IMR-90 (cell line): ENCODE results near the gene EMX1. TPM values are rescaled to one million over a fixed set of nuclear protein-coding genes. Genes with fewer than 3 reads are reported as not detected.

ENCODE experiments used
- ATAC-seq: fragments of 200-7000 bp; cut with Tn5 transposase; 2 replicates; pipeline ENCODE4 v1.9.1; 2020; ENCODE audit warnings: low read depth, mild to moderate bottlenecking, moderate library complexity
- BruUV-seq: library from RNA; stranded (reverse); fragments of 400-500 nt; replicated peaks from 2 replicates; lab custom pipeline; 2021; lab: Mats Ljungman, UMichigan
- CTCF ChIA-PET: fragments of 300-600 bp; formaldehyde crosslinking; extraction: SDS; loops from one replicate; lab custom pipeline; 2021; ENCODE audit warnings: antibody characterized with exemption; lab: Yijun Ruan, JAX
- POLR2A ChIA-PET: fragments of 300-600 bp; sonication (Branson Sonifier 250); formaldehyde crosslinking; loops from one replicate; lab custom pipeline; 2022; ENCODE audit warnings: antibody characterized with exemption; ENCODE audit not compliant: unreplicated experiment; lab: Charles Lee
- DNase-seq: peaks from one replicate; pipeline ENCODE4 v3.0.0; 2013
- H2AFZ ChIP-seq: replicated peaks from 2 replicates; pipeline ENCODE3; 2013; ENCODE audit warnings: low read length, mild to moderate bottlenecking; ENCODE audit not compliant: poor library complexity
- H2AK5ac ChIP-seq: 2 replicates; pipeline ENCODE4 v1.6.1; 2013; ENCODE audit warnings: low read depth, low read length, inconsistent platforms
- H2AK9ac ChIP-seq: replicated peaks from 2 replicates; pipeline ENCODE3; 2013; ENCODE audit warnings: mild to moderate bottlenecking, low read depth, low read length, moderate library complexity; ENCODE audit not compliant: poor library complexity
- H2BK120ac ChIP-seq: 2 replicates; pipeline ENCODE4 v1.6.1; 2013; ENCODE audit warnings: low read depth, low read length, inconsistent platforms
- H2BK15ac ChIP-seq: 3 replicates; pipeline ENCODE4 v1.6.1; 2013; ENCODE audit warnings: low read depth, low read length, inconsistent platforms
- H2BK20ac ChIP-seq: 2 replicates; pipeline ENCODE4 v1.6.1; 2013; ENCODE audit warnings: low read depth, mild to moderate bottlenecking, inconsistent platforms, low read length, moderate library complexity
- H2BK5ac ChIP-seq: 2 replicates; pipeline ENCODE4 v1.6.1; 2013; ENCODE audit warnings: mild to moderate bottlenecking, low read depth, low read length, inconsistent platforms; ENCODE audit not compliant: poor library complexity, severe bottlenecking
- H3K14ac ChIP-seq: replicated peaks from 2 replicates; pipeline ENCODE4 v1.6.1; 2013; ENCODE audit warnings: low read depth, low read length, inconsistent platforms
- H3K18ac ChIP-seq: 2 replicates; pipeline ENCODE4 v1.6.1; 2013; ENCODE audit warnings: low read depth, low read length, control low read depth
- H3K23ac ChIP-seq: 2 replicates; pipeline ENCODE4 v1.6.1; 2013; ENCODE audit warnings: low read depth, low read length, inconsistent platforms
- H3K27ac ChIP-seq: 2 replicates; pipeline ENCODE4 v1.5.1; 2013; ENCODE audit warnings: mild to moderate bottlenecking, control low read depth, low read length; ENCODE audit not compliant: insufficient read depth
- H3K27me3 ChIP-seq: 2 replicates; pipeline ENCODE4 v1.6.1; 2013; ENCODE audit warnings: low read length; ENCODE audit not compliant: control insufficient read depth, insufficient read depth
- H3K36me3 ChIP-seq: 2 replicates; pipeline ENCODE4 v1.6.1; 2013; ENCODE audit warnings: low read length, mixed read lengths; ENCODE audit not compliant: control insufficient read depth, insufficient read depth
- H3K4ac ChIP-seq: 2 replicates; pipeline ENCODE4 v1.6.1; 2013; ENCODE audit warnings: low read depth, low read length, inconsistent platforms
- H3K4me1 ChIP-seq: 2 replicates; pipeline ENCODE4 v1.6.1; 2013; ENCODE audit warnings: low read length, mixed read lengths; ENCODE audit not compliant: control insufficient read depth, insufficient read depth
- H3K4me2 ChIP-seq: 2 replicates; pipeline ENCODE4 v1.6.1; 2013; ENCODE audit warnings: low read depth, mild to moderate bottlenecking, control low read depth, low read length, moderate library complexity
- H3K4me3 ChIP-seq: 2 replicates; pipeline ENCODE4 v1.5.1; 2013; ENCODE audit warnings: low read depth, mild to moderate bottlenecking, control low read depth, low read length, moderate library complexity; ENCODE audit not compliant: insufficient read depth
- H3K56ac ChIP-seq: 2 replicates; pipeline ENCODE4 v1.6.1; 2013; ENCODE audit warnings: low read length, inconsistent platforms; ENCODE audit not compliant: insufficient read depth; ENCODE audit errors: extremely low read depth
- H3K79me1 ChIP-seq, 2 experiments: 2 replicates each; pipeline ENCODE4 v1.6.1; 2013; ENCODE audit warnings: low read length in 2 of 2, inconsistent platforms in 1 of 2, low read depth in 1 of 2
- H3K9ac ChIP-seq: 2 replicates; pipeline ENCODE4 v1.6.1; 2013; ENCODE audit warnings: low read depth, low read length, control low read depth
- H3K9me1 ChIP-seq: 2 replicates; pipeline ENCODE4 v1.6.1; 2013; ENCODE audit warnings: low read length, inconsistent platforms; ENCODE audit not compliant: insufficient read depth
- H3K9me3 ChIP-seq: 2 replicates; pipeline ENCODE4 v1.6.1; 2013; ENCODE audit warnings: low read length; ENCODE audit not compliant: control insufficient read depth, insufficient read depth
- H4K20me1 ChIP-seq: 2 replicates; pipeline ENCODE4 v1.6.1; 2013; ENCODE audit warnings: low read length, inconsistent platforms; ENCODE audit not compliant: insufficient read depth
- H4K5ac ChIP-seq: 2 replicates; pipeline ENCODE4 v1.6.1; 2013; ENCODE audit warnings: mild to moderate bottlenecking, low read depth, low read length, control low read depth
- H4K8ac ChIP-seq, 2 experiments: 2 replicates each; pipeline ENCODE4 v1.6.1; 2013; ENCODE audit warnings: low read depth in 2 of 2, low read length in 2 of 2, control low read depth in 1 of 2, inconsistent platforms in 1 of 2
- H4K91ac ChIP-seq: 2 replicates; pipeline ENCODE4 v1.6.1; 2013; ENCODE audit warnings: low read depth, low read length, inconsistent platforms; ENCODE audit not compliant: insufficient read depth
- BHLHE40 ChIP-seq: fragments of 150-350 bp; IDR thresholded peaks from 2 replicates; pipeline ENCODE4 v1.6.1; 2016; ENCODE audit warnings: mild to moderate bottlenecking, low read depth, low read length
- CHD1 ChIP-seq: IDR thresholded peaks from 2 replicates; pipeline ENCODE4 v1.6.1; 2012; ENCODE audit warnings: low read depth, low read length, improper control_type of control experiment
- CTCF ChIP-seq: conservative IDR thresholded peaks from 2 replicates; pipeline ENCODE4 v1.5.1; 2012; ENCODE audit warnings: mild to moderate bottlenecking, low read depth, low read length, improper control_type of control experiment
- ELK1 ChIP-seq: fragments of 150-350 bp; IDR thresholded peaks from 2 replicates; pipeline ENCODE4 v1.6.1; 2016; ENCODE audit warnings: low read depth, mild to moderate bottlenecking, low read length, moderate library complexity, borderline replicate concordance
- FOS ChIP-seq: fragments of 150-350 bp; IDR thresholded peaks from 2 replicates; pipeline ENCODE4 v1.6.1; 2016; ENCODE audit warnings: low read depth, low read length
- MAFK ChIP-seq: IDR thresholded peaks from 2 replicates; pipeline ENCODE4 v1.6.1; 2012; ENCODE audit warnings: low read depth, low read length, improper control_type of control experiment
- MAZ ChIP-seq: IDR thresholded peaks from 2 replicates; pipeline ENCODE4 v1.6.1; 2012; ENCODE audit warnings: low read depth, mild to moderate bottlenecking, low read length, improper control_type of control experiment, moderate library complexity, borderline replicate concordance
- MXI1 ChIP-seq: IDR thresholded peaks from 2 replicates; pipeline ENCODE4 v1.6.1; 2012; ENCODE audit warnings: low read depth, mild to moderate bottlenecking, low read length, moderate library complexity, borderline replicate concordance
- NFE2L2 ChIP-seq: fragments of 150-350 bp; IDR thresholded peaks from 2 replicates; pipeline ENCODE4 v1.6.1; 2016; ENCODE audit warnings: low read depth, mild to moderate bottlenecking, low read length
- RAD21 ChIP-seq: IDR thresholded peaks from 2 replicates; pipeline ENCODE4 v1.6.1; 2012; ENCODE audit warnings: low read length, improper control_type of control experiment
- RCOR1 ChIP-seq: IDR thresholded peaks from 2 replicates; pipeline ENCODE4 v1.6.1; 2012; ENCODE audit warnings: mild to moderate bottlenecking, low read length, improper control_type of control experiment; ENCODE audit not compliant: insufficient replicate concordance
- RFX5 ChIP-seq: IDR thresholded peaks from 2 replicates; pipeline ENCODE4 v1.8.0; 2012; ENCODE audit warnings: low read depth, mild to moderate bottlenecking, low read length, moderate library complexity
- SMC3 ChIP-seq: fragments of 150-350 bp; IDR thresholded peaks from 2 replicates; pipeline ENCODE4 v1.6.1; 2016; ENCODE audit warnings: low read depth, mild to moderate bottlenecking, antibody characterized with exemption, low read length, moderate library complexity
- USF2 ChIP-seq: fragments of 150-350 bp; IDR thresholded peaks from 2 replicates; pipeline ENCODE4 v1.6.1; 2017; ENCODE audit warnings: mild to moderate bottlenecking, antibody characterized with exemption, low read length, low read depth
- WGBS, 2 experiments: methylation state at CpG; one replicate each; pipeline versions ENCODE4 v1.1.5 to v1.1.7; 2013; ENCODE audit warnings: missing lambda C conversion rate in 2 of 2; ENCODE audit not compliant: insufficient read length in 1 of 2; ENCODE audit errors: extremely low coverage in 2 of 2; 5-methylcytosine and 5-hydroxymethylcytosine counted together
- dilution Hi-C: fragments of 300-500 bp; cut with HindIII; formaldehyde crosslinking; loops from one replicate; pipeline ENCODE4 v1.14.3; 2018; ENCODE audit warnings: low sequenced_read_pairs; ENCODE audit not compliant: unreplicated experiment
- in situ Hi-C: fragments of 300-500 bp; cut with MboI; formaldehyde crosslinking; loops from 3 replicates; pipeline ENCODE4 v1.14.3; 2019; ENCODE audit warnings: low sequenced_read_pairs, inconsistent platforms, mixed read lengths
- intact Hi-C: fragments of 100-400 bp; cut with micrococcal nuclease; formaldehyde crosslinking; loops from 2 replicates; pipeline ENCODE4 v1.10.0; 2022
- polyA plus RNA-seq, 3 experiments: library from polyadenylated mRNA; depleted of rRNA; stranded (reverse); fragments of >200 nt; gene quantifications; 2 replicates each; pipeline ENCODE4 v1.2.3, GENCODE V29; 2012; ENCODE audit warnings: low replicate concordance in 1 of 3
- total RNA-seq: library from RNA; depleted of rRNA; stranded (reverse); fragments of >200 nt; gene quantifications from 2 replicates; pipeline ENCODE4 v1.2.3, GENCODE V29; 2012

The EMX1 gene
- total and polyA plus RNA-seq, 2 of the 4 experiments (the other 2 are of a cell fraction): not detected

- no peak overlapping the region for H2BK120ac ChIP-seq
- H3K4me3 ChIP-seq: no peak overlapping the region
- no TSS peak for BruUV-seq
- in situ Hi-C loops: no loop called here
- no CpG with 5 or more reads among the region's 4 CpGs for WGBS, 2 experiments
- no peak overlapping the region for H2AK5ac ChIP-seq
- no peak overlapping the region for H3K18ac ChIP-seq
- H3K4ac ChIP-seq: no peak overlapping the region
- no peak overlapping the region for H2AFZ ChIP-seq
- peaks cover 3% of the 10 kb centered on the region; the same call in 1 of the 2 replicates for H3K9me1 ChIP-seq
- no peak overlapping the region for H4K8ac ChIP-seq
- no peak for DNase-seq
- intact Hi-C loops: no loop called here
- no peaks in the 10 kb centered on the region for H4K20me1 ChIP-seq
- H4K91ac ChIP-seq: no peak overlapping the region
- H2BK5ac ChIP-seq: no peak overlapping the region
- H4K5ac ChIP-seq: no peak overlapping the region
- ChIA-PET POLR2A (no interaction called here), CTCF (no interaction called here)
- no peaks in the 10 kb centered on the region for H3K9me3 ChIP-seq
- no peak overlapping the region for H3K27ac ChIP-seq
- H3K79me1 ChIP-seq: no peaks in the 10 kb centered on the region
- TF ChIP-seq FOS (no peak), CHD1 (no peak), RFX5 (no peak), ELK1 (no peak), MAZ (no peak), RCOR1 (no peak), CTCF (no peak), SMC3 (no peak), MAFK (no peak), MXI1 (no peak), BHLHE40 (no peak), RAD21 (no peak), NFE2L2 (no peak), USF2 (no peak)
- no peak overlapping the region for H3K23ac ChIP-seq
- no peak overlapping the region for H3K4me2 ChIP-seq
- no peaks in the 10 kb centered on the region; the same call in 1 of the 2 replicates for H3K36me3 ChIP-seq
- H3K4me1 ChIP-seq: no peaks in the 10 kb centered on the region
- no peaks in the 10 kb centered on the region for H3K27me3 ChIP-seq
- ATAC-seq: no peak
- H3K9ac ChIP-seq: no peak overlapping the region
- H2AK9ac ChIP-seq: no peak overlapping the region
- dilution Hi-C loops: no loop called here
- no peak overlapping the region for H3K56ac ChIP-seq
- H2BK20ac ChIP-seq: no peak overlapping the region
- no peak overlapping the region for H2BK15ac ChIP-seq
- H3K14ac ChIP-seq: no peak overlapping the region
These were observed 36.7 kb downstream of the EMX1 start for GRCh38 chr2:72953976-72954375.
